Measurements from ENCODE around the gene ITSN1. TPM values are rescaled to one million over a fixed set of nuclear protein-coding genes. Genes with fewer than 3 reads are reported as not detected.

The ITSN1 gene
- total and polyA plus RNA-seq, 12 donors = 20.0 to 60.5 (median 36.7) TPM

- TF ChIP-seq, protein P1, sequence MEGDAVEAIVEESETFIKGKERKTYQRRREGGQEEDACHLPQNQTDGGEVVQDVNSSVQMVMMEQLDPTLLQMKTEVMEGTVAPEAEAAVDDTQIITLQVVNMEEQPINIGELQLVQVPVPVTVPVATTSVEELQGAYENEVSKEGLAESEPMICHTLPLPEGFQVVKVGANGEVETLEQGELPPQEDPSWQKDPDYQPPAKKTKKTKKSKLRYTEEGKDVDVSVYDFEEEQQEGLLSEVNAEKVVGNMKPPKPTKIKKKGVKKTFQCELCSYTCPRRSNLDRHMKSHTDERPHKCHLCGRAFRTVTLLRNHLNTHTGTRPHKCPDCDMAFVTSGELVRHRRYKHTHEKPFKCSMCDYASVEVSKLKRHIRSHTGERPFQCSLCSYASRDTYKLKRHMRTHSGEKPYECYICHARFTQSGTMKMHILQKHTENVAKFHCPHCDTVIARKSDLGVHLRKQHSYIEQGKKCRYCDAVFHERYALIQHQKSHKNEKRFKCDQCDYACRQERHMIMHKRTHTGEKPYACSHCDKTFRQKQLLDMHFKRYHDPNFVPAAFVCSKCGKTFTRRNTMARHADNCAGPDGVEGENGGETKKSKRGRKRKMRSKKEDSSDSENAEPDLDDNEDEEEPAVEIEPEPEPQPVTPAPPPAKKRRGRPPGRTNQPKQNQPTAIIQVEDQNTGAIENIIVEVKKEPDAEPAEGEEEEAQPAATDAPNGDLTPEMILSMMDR (IDR thresholded peaks at IDR 0.05) = peak; percentile 20 to 62 (median 44)
- TF ChIP-seq POLR2A (IDR thresholded peaks at IDR 0.05) = no peak
- no peaks in the 10 kb centered on the region for H3K27me3 ChIP-seq
- H3K27ac ChIP-seq = peak overlapping the region in 1 of 5 donors; percentile 57
- no peaks in the 10 kb centered on the region for H3K9me3 ChIP-seq (replicated peaks in 1 of 3)
- H3K4me1 ChIP-seq (replicated peaks in 1 of 2) = peaks cover 0 to 11% of the 10 kb centered on the region in 2 donors
- intact Hi-C loops (cut with DNase I) = loop anchor here in 1 of 2 donors (5.0 kb wide), 1 partner anchor 259 kb away; the partner anchor contains the start of genes CRYZL1 and ITSN1
- no peak overlapping the region for H3K4me3 ChIP-seq
- 59 to 75% (median 68%) methylated on average over 9 to 13 of the region's 13 CpGs for WGBS, 4 donors
- peak in 6 of 7 donors; percentile 38 to 76 (median 61) for DNase-seq
- H3K36me3 ChIP-seq (replicated peaks in 1 of 2) = peaks cover 0 to 40% of the 10 kb centered on the region in 2 donors
These were observed 259.3 kb downstream of the ITSN1 start for GRCh38 chr21:33901412-33902288.

DNA sequence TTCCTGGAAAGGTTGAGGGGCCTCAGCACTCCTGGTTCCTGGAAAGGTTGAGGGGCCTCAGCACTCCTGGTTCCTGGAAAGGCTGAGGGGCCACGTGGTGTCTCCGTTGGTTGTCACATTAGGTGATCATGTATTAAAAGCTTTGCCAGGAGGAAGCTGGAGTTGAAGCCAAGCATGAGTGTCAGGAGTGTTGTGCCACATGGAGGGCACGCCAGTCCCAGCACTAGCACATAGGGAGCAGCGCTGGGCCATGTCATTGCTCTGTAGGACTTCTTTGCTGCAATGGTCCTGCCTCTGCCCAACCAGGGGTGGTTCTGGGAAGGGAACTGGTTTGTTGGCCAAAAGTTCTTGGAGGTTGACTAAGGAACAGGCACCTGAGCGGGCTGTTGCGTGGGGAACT, 260.0 kb downstream of the ITSN1 start:
- Histone ChIP-seq H3K4me3 (no peak overlapping the region), H3K4me1 (replicated peaks in 1 of 2) (peaks cover 0 to 11% of the 10 kb centered on the region in 2 donors), H3K27me3 (no peaks in the 10 kb centered on the region), H3K27ac (peak overlapping the region in 1 of 5 donors; percentile 57), H3K36me3 (replicated peaks in 1 of 2) (peaks cover 0 to 47% of the 10 kb centered on the region in 2 donors), H3K9me3 (replicated peaks in 1 of 3) (no peaks in the 10 kb centered on the region)
- DNase-seq = no peak
- WGBS, 4 donors = 85 to 96% (median 89%) methylated on average over 6 of the region's 6 CpGs
- intact Hi-C loops (cut with DNase I) = loop anchor here in 1 of 2 donors (5.0 kb wide), 1 partner anchor 260 kb away; the partner anchor contains the start of genes CRYZL1 and ITSN1
- TF ChIP-seq, protein P1 (IDR thresholded peaks at IDR 0.05) = no peak
- TF ChIP-seq POLR2A (IDR thresholded peaks at IDR 0.05) = no peak

- no peaks in the 10 kb centered on the region for H3K27me3 ChIP-seq
- TF ChIP-seq, protein P1 (IDR thresholded peaks at IDR 0.05) = no peak
- TF ChIP-seq POLR2A (IDR thresholded peaks at IDR 0.05) = no peak
- peaks cover 0 to 11% of the 10 kb centered on the region in 2 donors for H3K4me1 ChIP-seq (replicated peaks in 1 of 2)
- WGBS, 4 donors = 34 to 80% (median 49%) methylated on average over 1 to 5 of the region's 5 CpGs
- H3K27ac ChIP-seq = peak overlapping the region in 1 of 5 donors; percentile 29
- H3K36me3 ChIP-seq (replicated peaks in 1 of 2) = peaks cover 0 to 64% of the 10 kb centered on the region in 2 donors
- intact Hi-C loops (cut with DNase I) = loop anchor here in 1 of 2 donors (5.0 kb wide), 1 partner anchor 262 kb away; the partner anchor contains the start of genes CRYZL1 and ITSN1
- DNase-seq = peak in 4 of 7 donors; percentile 34 to 47 (median 46)
- H3K4me3 ChIP-seq = no peak overlapping the region
- no peaks in the 10 kb centered on the region for H3K9me3 ChIP-seq (replicated peaks in 1 of 3)
These were observed 261.7 kb downstream of the ITSN1 start for GRCh38 chr21:33904041-33904440.

- H3K36me3 ChIP-seq (replicated peaks in 1 of 2) = peaks cover 0 to 96% of the 10 kb centered on the region in 2 donors
- intact Hi-C loops (cut with DNase I) = no loop called here
- 76 to 90% (median 81%) methylated on average over 6 of the region's 6 CpGs for WGBS, 4 donors
These were observed 266.5 kb downstream of the ITSN1 start for GRCh38 chr21:33908760-33909159.

More at GRCh38 chr21:33908760-33909159, 266.5 kb downstream of the ITSN1 start:
- no peak overlapping the region for H3K27ac ChIP-seq
- H3K4me3 ChIP-seq = no peak overlapping the region
- TF ChIP-seq, protein P1 (IDR thresholded peaks at IDR 0.05) = no peak
- TF ChIP-seq POLR2A (IDR thresholded peaks at IDR 0.05) = no peak
- DNase-seq = peak in 1 of 7 donors; percentile 25
- H3K27me3 ChIP-seq = no peaks in the 10 kb centered on the region
- H3K9me3 ChIP-seq (replicated peaks in 1 of 3) = no peaks in the 10 kb centered on the region
- H3K4me1 ChIP-seq (replicated peaks in 1 of 2) = peaks cover 0 to 6% of the 10 kb centered on the region in 2 donors
